Stimulated activated CD4-positive, alpha-beta T cell treated with anti-CD3 and anti-CD28 coated beads, Interleukin-4, amount 100 ng/mL, for 4 hours (primary cell): ENCODE data around the gene RGL4.

Experiments used
- DNase-seq, 2 experiments: peaks; one replicate each; pipeline ENCODE4 v3.0.0-alpha.2; 2020

Gene RGL4

GRCh38 chr22:23681026-23681809 is 9.6 kb upstream of the RGL4 start:
- no peak for DNase-seq

- no peak for DNase-seq
Observed at GRCh38 chr22:23682077-23682476, 8.7 kb upstream of the RGL4 start.

- no peak for DNase-seq
Observed at GRCh38 chr22:23682827-23683355, 7.9 kb upstream of the RGL4 start.

GRCh38 chr22:23683545-23683944 is 7.3 kb upstream of the RGL4 start:
- DNase-seq = no peak

GRCh38 chr22:23684026-23684425 is 6.8 kb upstream of the RGL4 start:
- no peak for DNase-seq

- no peak for DNase-seq
Observed at GRCh38 chr22:23684561-23685031, 6.2 kb upstream of the RGL4 start.

- DNase-seq = no peak
Observed at GRCh38 chr22:23685205-23685784, 5.5 kb upstream of the RGL4 start.

- no peak for DNase-seq
Observed at GRCh38 chr22:23686416-23687024, 4.3 kb upstream of the RGL4 start.

GRCh38 chr22:23688121-23688520 is 2.7 kb upstream of the RGL4 start:
- no peak for DNase-seq

GRCh38 chr22:23688571-23688970 is 2.2 kb upstream of the RGL4 start:
- DNase-seq = no peak

GRCh38 chr22:23689414-23689813 is 1.4 kb upstream of the RGL4 start:
- no peak for DNase-seq

GRCh38 chr22:23691748-23692423 is 1.1 kb downstream of the RGL4 start:
- no peak for DNase-seq

GRCh38 chr22:23692598-23693291 is 1.9 kb downstream of the RGL4 start:
- DNase-seq = no peak

- DNase-seq = no peak
Observed at GRCh38 chr22:23693979-23694680, 3.3 kb downstream of the RGL4 start.

- no peak for DNase-seq
Observed at GRCh38 chr22:23695141-23695540, 4.3 kb downstream of the RGL4 start.

- no peak for DNase-seq
Observed at GRCh38 chr22:23695571-23696325, 4.9 kb downstream of the RGL4 start.

- peak; percentile 58 to 73 for DNase-seq
Observed at GRCh38 chr22:23696326-23696851, 5.6 kb downstream of the RGL4 start.

GRCh38 chr22:23697031-23697970 is 6.5 kb downstream of the RGL4 start:
- no peak for DNase-seq

GRCh38 chr22:23698094-23698493 is 7.3 kb downstream of the RGL4 start:
- no peak for DNase-seq
